ENCODE measurements around the gene COQ6.
"Not testable (repeated sequence)": the region's sequence is repeated elsewhere in the genome, so short reads cannot be mapped to it uniquely, and the experiment has no call there.

Gene COQ6

DNA sequence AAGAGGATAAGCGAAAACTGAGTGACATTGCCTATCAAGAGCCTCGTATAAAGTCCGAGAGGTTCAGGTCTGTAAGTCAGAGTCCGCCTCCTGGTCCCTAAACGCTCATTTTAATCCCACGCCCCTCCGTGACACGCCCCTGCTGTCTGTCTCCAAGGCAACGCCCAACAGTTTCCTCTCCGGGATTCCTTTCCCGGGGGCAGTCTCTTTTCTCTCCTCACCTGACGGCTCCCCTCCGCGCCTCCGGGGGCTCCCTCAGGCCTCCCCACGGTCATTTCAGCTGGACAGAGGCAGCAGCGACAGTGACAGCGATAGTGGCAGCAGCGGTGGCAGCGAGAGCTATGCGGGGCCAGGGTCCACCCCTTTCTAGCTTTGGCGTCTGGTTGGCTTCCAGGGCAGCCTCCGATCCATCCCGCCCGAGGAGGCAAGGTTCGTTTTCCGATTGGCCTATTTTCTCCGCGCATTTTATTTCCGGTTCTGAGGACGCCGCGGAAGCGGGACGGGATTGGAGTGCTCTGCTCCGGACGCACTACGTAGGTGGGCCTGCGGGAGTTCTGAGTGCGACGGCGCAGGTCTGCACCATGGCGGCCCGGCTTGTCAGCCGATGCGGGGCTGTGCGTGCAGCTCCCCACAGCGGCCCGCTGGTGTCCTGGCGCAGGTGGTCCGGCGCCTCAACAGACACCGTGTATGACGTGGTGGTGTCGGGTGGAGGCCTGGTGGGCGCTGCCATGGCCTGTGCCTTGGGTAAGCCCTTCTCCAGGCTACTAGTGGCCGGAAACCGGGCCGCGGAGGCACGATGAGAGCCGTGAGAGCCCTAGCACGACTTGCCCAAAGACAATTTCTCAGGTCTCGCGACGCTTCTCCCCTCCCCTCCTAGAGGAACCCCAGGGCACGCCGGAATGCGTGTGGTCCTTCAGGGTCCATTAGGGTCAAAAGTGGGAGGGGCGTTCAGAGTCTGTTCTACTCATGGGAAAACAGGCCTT is at the start of gene COQ6, which contains the start of gene FAM161B:
Gene COQ6, plus strand, starts transcription at position 551 of the 983 bp plus-strand sequence. Its CDS starts 31 bp downstream, at position 582.
Gene FAM161B, minus strand, starts transcription at position 343 of the 983 bp plus-strand sequence. Its CDS starts 68 bp downstream, at position 275.
- DNase-seq (ENCODE audit: low read depth in 1 of 2, low spot score in 1 of 2) = peak; percentile 81 to 87

DNA sequence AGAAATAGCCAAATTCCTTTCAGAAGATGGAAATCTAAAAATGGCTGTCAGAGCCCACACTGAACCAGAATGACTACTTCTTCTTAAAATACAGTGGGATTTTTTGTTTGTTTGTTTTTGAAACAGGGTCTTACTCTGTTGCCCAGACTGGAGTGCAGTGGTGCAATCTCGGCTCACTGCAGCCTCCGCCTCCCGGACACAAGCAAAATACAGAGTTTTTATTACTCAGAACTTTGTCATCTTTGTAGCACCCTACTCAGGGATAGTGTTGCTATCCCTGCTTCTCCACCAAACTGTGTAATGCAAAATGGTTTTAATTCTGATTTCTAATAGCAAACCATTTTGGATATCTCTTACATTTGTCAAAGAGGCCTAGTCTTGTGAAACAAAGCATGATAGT is 47.1 kb upstream of the COQ6 start:
- DNase-seq (ENCODE audit: low read depth in 1 of 2, low spot score in 1 of 2) = no peak

DNA sequence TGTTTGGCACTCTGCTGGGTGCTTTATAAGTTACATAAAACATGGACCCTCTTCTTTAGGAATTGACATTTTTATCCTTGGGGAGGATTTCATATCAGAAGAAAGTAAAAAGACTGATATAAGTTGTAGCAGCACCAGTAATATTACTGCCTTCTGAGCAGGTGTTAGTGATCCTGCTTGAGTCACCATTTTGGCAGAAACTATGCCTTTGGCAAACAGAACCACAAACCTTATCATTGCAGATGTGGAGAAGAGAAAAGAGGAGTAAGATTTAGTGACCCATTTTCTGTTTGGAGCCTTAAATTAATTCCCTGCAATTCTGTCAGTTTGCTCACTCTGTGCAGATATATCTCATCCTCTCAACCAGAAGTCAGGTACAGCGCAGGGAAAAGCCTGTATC is 40.4 kb upstream of the COQ6 start:
- no peak for DNase-seq (ENCODE audit: low read depth in 1 of 2, low spot score in 1 of 2)

DNA sequence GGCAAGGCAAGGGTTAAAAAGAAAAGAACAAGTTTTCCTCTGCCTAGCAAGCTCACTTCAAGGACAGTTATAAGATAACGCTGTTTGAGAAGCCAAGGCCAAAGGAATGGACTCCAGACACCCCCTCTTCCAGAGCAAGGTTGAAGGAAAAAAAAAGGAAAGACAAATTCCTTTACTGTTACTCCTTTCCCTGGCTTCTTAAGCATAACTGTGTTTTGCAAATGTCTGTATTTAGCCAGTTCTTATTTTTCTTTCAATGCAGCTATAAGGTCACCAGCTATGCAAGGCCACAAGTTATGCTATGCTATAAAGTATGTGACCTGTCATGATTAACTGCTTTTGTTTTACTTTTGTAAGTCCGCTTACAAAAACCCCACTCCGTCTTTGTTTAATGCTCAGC is 36.8 kb upstream of the COQ6 start:
- DNase-seq (ENCODE audit: low read depth in 1 of 2, low spot score in 1 of 2) = no peak

DNA sequence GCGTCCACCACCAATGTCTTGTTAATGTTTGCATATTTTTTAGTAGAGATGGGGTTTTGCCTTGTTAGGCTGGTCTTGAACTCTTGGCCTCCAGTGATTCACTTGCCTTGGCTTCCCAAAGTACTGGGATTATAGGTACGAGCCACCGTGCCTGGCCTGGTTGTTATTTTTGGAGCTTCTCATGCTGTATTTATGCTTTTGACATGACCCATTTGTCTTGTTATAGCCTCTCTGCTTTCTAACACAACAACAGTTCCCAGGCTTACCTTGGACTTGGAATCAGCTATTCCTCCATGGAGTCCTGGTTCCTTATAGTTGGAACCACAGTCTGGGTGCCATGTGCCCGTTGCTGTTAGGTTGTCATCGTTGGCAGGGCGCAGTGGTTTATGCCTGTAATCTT is 33.8 kb upstream of the COQ6 start:
- DNase-seq (ENCODE audit: low read depth in 1 of 2, low spot score in 1 of 2) = no peak

DNA sequence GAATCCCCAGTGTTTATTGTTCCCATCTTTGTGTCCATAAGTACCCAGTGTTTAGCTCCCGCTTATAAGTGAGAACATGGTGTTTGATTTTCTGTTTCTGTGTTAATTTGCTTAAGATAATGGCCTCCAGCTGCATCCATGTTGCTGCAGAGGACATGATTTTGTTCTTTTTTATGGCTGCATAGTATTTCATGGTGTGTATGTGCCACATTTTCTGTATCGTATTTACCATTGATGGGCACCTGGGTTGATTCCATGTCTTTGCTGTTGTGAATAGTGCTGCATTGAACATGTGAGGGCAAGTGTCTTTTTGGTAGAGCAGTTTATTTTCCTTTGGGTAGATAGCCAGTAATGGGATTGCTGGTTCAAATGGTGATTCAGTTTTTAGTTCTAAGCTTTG is 30.6 kb upstream of the COQ6 start:
- not testable (repeated sequence) for DNase-seq (ENCODE audit: low read depth in 1 of 2, low spot score in 1 of 2)

DNA sequence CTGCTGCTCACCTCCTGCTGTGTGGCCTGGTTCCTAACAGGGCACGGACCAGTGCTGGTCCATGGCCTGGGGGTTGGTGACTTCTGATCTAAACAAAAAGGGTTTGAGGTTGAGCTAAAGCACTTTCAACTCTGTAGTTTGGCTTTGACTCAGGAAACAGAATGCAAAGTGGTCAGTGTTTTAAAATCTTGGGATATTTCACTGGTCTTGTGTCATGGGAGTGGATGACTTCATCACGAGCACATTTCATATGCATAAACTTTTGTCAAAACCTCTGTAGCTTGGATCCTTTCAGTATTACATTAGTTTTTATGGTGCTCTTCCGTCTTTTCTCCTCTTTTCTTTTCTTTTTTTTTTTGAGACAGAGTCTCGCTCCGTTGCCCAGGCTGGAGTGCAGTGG is 25.8 kb upstream of the COQ6 start:
- no peak for DNase-seq (ENCODE audit: low read depth in 1 of 2, low spot score in 1 of 2)

DNA sequence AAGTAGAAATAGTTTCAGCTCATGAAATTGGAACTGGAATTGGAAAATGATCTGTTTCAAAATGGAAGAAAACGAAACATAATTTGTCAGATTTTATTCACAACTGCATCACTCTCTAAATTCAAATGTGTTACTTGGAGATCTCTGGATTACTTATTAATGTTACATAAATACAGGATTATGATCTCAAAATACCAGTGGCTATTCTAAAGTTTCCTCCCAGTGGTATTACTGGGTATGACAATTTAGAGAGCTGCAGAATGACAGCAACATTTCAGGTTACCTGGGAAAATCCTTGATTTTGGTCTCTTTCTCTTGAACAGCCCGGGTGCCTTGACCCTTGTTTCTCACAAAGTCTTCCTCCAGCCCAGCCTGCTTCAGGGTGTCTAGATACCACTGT is 14.4 kb upstream of the COQ6 start:
- no peak for DNase-seq (ENCODE audit: low read depth in 1 of 2, low spot score in 1 of 2)

DNA sequence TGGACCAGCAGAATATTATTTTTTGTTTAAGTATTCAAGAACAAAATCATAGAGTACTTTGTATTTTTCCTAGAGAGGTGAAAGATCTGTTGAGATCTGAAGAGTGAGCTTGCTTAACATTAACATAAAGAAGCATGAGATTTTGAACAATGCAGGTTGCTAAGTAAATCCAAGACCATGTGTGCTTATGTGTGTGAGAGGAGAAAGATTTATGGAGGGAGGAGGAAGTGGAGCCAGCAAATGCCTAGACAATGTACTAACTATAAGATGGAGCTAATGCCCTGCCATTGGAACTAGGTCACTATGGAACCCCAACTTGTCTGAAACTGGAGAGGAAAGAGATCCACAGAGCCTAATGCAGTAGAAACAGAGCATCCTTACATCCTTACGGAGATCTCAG is 13.6 kb upstream of the COQ6 start:
- no peak for DNase-seq (ENCODE audit: low read depth in 1 of 2, low spot score in 1 of 2)

DNA sequence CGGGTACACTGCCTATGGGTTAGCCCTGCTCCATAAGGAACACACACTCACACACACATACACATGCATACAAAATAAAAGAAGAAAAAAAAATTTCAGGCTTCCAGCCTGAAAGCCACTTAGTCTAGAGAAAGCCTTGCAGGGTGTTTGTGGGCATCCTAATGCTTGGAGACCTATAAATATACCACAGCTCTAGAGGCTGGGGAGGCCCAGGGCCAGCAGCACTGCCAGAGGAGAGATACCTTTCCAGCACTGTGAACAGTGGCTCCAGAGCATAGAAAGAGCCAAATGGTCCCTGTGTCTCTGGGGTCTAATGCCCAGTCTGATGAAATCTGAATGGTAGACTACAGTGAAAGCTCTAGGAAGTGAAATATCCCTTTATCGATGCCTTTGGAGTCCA is 13.1 kb upstream of the COQ6 start:
- DNase-seq (ENCODE audit: low read depth in 1 of 2, low spot score in 1 of 2) = no peak

DNA sequence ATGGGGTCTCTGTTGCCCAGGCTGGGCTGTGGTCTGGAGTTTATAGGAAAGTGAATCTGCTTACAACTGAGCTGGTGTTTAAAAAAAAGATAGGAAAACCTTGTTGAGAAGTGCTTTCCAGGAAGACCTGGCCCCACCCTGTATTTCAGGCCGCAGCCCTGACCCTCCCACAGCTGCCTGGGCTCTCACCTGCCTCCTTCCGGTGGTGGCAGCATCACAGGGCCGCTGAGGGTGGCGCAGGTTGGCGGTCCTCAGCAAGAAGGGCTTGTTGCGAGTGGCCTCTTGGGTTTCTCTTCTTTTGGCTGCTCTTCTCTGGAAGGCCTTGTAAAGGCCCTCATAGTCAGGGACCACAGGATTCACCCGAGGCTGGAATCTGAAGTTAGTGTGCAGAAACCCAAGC is 7.9 kb upstream of the COQ6 start:
- no peak for DNase-seq (ENCODE audit: low read depth in 1 of 2, low spot score in 1 of 2)

DNA sequence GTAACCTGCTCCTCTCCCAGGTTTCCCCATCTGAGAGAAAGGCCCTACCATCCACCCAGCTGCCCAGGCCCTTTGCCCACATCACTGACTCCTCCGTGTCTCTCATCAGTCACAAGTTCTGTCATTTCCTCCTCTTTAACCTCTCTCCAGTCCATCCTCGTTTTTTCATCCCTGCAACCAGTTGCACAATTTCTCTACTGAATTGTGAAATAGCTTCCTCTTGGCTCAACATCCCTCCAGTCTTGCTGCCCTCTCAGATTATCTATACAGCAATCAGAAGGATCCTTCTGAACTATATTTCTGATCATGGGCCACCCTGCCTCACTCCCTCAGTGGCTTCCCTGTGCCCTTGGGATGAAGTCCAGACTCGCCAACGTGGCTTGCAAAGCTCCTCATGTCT is 7.0 kb upstream of the COQ6 start:
- no peak for DNase-seq (ENCODE audit: low read depth in 1 of 2, low spot score in 1 of 2)

DNA sequence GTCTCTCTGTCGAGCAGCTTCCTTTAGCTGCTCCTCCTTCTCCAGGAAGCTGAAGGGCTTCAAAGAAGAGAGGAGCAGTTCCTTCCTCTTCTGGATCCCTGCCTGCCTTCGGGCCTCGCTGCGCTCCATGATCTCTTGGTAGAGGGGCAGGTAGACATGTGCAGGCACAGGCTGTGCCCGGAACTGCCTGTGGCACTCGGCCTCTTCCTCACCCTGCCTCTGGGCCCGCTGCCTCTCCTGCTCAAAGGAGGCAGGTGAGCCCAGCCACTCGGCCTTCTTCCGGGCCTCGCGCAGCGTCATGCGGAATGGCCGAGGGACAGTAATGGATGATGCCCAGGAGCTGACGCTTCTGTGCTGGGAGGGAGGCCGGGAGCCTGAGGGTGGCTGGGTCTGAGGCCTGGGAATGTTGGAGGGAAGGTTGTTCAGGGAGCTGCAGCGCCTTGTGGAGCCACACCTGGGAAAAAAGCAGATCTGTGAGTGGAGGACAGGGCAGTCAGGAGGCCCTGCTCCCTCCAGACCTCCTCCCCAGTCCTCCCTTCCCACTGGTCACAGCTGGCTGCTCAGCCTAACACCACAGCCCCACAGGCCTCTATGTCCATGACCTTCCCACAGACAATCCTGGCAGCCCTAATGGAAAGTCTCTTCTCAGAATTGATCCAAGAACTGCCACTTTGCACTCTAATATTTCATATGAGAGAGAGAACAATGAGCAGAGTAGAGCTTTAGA is 5.5 kb upstream of the COQ6 start:
- no peak for DNase-seq (ENCODE audit: low read depth in 1 of 2, low spot score in 1 of 2)

DNA sequence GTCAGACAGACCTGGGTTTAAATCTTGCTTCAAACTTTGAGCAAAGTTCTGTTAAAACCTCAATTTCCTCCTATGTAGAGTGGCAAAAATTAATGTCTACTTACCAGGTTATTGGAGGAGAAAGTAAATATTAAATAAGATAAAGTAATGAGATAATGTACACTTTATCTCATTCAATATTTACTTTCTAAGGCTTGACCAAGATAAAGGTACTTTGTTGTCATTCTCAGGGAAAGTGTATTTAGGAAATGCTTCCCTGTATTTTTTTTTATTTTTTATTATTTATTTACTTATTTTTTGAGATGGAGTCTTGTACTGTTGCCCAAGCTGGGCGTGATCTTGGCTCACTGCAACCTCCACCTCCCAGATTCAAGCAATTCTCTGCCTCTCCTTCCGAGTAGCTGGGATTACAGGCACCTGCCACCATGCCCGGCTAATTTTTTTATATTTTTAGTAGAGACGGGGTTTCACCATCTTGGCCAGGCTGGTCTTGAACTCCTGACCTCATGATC is 4.9 kb upstream of the COQ6 start:
- no peak for DNase-seq (ENCODE audit: low read depth in 1 of 2, low spot score in 1 of 2)

DNA sequence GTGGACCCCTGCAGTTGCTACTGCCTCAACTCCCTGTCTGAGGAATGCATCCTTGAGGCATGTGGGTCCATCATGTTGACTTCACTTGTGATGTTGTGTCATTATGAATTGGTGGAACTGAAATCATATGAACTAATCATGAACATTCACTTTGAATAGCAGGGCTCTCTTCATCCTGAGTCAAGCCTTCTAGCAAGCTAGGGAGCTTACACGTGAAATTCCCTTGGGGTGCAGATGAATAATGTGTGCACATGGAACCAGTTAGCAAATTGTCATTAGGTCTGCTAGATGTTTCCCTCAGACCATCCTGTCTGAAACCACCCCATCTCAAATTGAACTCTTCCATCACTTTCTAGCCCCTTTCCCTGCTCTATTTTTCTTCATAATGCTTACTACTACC is 3.6 kb downstream of the COQ6 start:
- DNase-seq (ENCODE audit: low read depth in 1 of 2, low spot score in 1 of 2) = no peak

DNA sequence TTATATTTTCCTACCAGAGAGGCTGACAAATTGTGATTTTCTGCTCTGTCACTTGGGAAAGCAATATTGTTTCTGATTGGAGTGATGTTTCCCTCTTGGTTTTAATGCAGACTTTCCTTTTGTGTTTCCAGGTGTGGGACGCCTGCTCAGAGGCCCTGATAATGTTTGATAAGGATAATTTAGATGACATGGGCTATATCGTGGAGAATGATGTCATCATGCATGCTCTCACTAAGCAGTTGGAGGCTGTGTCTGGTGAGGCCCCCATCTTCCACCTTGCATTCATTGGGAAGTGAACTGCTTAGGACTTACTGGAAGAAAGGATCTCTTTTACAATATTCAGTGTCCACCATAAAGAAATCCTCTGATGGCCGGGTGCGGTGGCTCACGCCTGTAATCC is 5.6 kb downstream of the COQ6 start:
- DNase-seq (ENCODE audit: low read depth in 1 of 2, low spot score in 1 of 2) = no peak

DNA sequence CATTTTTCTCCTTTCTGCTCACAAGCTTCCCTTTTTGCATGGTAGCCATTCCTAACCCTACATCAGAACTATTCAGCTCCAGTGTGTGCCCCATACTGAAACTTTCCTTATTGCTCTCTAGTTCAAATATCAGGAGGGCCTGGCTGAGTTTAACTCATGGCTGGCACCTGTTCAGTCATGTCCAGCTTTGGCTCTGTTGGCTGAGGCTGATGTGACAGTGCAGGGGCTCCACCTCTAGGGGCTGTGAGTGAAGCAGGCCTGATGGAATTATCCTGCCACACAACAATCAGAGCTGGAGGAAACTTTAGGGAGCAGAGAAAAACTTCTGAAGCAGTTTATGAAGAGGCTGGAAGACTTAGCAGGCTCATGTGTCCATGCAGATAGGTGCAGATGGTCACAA is 8.5 kb downstream of the COQ6 start:
- DNase-seq (ENCODE audit: low read depth in 1 of 2, low spot score in 1 of 2) = no peak

DNA sequence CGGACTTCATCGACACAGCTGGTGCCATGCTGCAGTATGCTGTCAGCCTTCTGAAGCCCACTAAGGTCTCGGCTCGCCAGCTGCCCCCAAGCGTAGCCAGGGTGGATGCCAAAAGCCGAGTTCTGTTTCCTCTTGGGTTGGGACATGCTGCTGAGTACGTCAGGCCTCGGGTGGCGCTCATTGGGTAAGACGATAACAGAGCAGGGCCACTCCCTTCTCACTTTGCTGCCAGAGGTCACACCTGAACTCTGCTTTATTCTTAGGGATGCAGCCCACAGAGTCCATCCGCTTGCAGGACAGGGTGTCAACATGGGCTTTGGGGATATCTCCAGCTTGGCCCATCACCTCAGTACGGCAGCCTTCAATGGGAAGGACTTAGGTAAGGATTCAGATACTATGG is 11.1 kb downstream of the COQ6 start:
- no peak for DNase-seq (ENCODE audit: low read depth in 1 of 2, low spot score in 1 of 2)

DNA sequence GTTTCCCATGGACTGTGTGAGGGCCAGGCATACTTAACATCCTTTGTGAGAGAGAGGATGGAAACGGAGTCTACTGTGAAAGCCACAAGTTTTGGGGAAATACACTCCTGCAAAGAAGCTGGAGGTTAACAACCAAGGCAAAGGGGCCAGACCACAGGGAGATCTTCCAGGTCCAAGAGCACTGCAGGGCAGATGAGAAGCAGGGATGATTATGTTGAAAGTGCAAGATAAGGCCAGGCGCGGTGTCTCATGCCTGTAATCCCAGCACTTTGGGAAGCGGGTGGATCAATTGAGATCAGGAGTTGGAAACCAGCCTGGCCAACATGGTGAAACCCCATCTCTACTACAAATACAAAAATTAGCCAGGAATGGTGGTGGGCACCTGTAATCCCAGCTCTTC is 15.1 kb downstream of the COQ6 start:
- no peak for DNase-seq (ENCODE audit: low read depth in 1 of 2, low spot score in 1 of 2)

DNA sequence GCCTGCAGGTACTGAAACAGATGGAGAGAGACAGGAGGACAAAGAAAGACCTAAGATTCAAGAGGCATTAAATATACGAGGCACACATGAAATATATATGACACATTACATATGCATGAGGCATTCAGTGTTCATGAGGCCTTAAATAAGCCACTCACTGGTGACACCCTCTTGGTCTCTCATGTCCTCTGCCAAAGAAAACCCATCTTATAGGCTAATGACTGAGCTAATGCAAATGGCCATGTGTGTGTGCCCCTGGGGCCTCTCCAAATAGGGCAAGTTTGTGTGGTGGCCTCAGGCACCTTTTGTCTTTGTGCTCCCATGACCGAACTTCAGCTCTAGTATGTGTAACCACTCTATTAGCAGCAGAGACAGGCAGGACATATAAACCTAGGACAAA is 18.8 kb downstream of the COQ6 start:
- no peak for DNase-seq (ENCODE audit: low read depth in 1 of 2, low spot score in 1 of 2)

DNA sequence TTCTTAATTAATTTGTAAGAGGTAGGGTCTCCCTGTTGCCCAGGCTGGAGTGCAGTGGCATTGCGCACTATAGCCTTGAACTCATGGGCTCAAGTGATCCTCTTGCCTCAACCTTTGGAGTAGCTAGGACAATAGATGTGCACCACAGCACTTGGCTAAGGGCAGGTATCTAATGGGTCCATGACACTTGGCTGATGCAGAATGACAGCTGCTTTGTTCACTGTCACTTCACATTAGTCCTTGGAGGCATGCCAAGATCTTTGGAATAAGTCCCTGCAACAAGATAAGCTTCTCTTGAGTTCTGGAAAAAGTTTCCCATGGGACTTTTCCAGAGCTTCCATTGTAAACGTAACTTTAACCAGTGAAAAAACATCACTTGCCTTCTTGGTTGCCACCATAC is 23.4 kb downstream of the COQ6 start:
- no peak for DNase-seq (ENCODE audit: low read depth in 1 of 2, low spot score in 1 of 2)

DNA sequence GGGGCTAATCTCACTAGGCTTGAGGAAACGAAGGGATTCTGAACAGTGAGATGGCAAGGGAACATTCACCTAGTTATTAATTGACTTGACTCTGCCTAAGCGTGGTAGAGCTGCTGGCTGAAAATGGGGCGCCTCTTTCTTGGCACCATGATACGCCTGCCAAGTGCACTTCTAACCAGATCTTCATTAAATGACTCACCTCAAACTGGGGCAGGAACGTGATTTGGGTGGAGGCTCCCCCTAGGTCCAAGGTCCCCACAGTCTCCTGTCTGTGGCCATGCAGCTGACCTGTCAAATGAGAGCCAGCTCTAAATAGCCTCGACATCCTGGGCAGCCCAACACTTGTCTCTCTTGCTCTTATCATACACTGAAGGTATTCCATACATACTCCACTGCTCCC is 26.0 kb downstream of the COQ6 start:
- DNase-seq (ENCODE audit: low read depth in 1 of 2, low spot score in 1 of 2) = no peak

All from activated T-helper 1 cell treated with anti-CD3 and anti-CD28 coated beads, Interleukin-2, amount 50 U/mL, for 16 hours (primary cell).